ENCODE results near the gene CHST15.

CHST15 gene

GRCh38 chr10:124129471-124129870, 36.1 kb upstream of the CHST15 start:
- TF ChIP-seq, protein P1, sequence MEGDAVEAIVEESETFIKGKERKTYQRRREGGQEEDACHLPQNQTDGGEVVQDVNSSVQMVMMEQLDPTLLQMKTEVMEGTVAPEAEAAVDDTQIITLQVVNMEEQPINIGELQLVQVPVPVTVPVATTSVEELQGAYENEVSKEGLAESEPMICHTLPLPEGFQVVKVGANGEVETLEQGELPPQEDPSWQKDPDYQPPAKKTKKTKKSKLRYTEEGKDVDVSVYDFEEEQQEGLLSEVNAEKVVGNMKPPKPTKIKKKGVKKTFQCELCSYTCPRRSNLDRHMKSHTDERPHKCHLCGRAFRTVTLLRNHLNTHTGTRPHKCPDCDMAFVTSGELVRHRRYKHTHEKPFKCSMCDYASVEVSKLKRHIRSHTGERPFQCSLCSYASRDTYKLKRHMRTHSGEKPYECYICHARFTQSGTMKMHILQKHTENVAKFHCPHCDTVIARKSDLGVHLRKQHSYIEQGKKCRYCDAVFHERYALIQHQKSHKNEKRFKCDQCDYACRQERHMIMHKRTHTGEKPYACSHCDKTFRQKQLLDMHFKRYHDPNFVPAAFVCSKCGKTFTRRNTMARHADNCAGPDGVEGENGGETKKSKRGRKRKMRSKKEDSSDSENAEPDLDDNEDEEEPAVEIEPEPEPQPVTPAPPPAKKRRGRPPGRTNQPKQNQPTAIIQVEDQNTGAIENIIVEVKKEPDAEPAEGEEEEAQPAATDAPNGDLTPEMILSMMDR (IDR thresholded peaks at IDR 0.05; ENCODE audit: insufficient read depth, low read length), result no peak
- TF ChIP-seq REST (IDR thresholded peaks at IDR 0.05; ENCODE audit: insufficient replicate concordance, low read depth) (no peak), POLR2AphosphoS5 (IDR thresholded peaks at IDR 0.05; ENCODE audit: low read depth) (no peak), SPI1 (IDR thresholded peaks at IDR 0.05; ENCODE audit: borderline replicate concordance, low read depth) (no peak)
- DNase-seq (ENCODE audit: low read depth in 1 of 2, low spot score in 1 of 2), result no peak
- Histone ChIP-seq H3K4me3 (replicated peaks; ENCODE audit: insufficient read depth, low read length) (no peak overlapping the region), H3K27me3 (ENCODE audit: insufficient read depth, poor library complexity, severe bottlenecking) (no peaks in the 10 kb centered on the region), H3K27ac (replicated peaks) (no peak overlapping the region)

GRCh38 chr10:124128811-124129145, 35.4 kb upstream of the CHST15 start:
- TF ChIP-seq SPI1 (IDR thresholded peaks at IDR 0.05; ENCODE audit: borderline replicate concordance, low read depth) (no peak), REST (IDR thresholded peaks at IDR 0.05; ENCODE audit: insufficient replicate concordance, low read depth) (no peak), GABPA (IDR thresholded peaks at IDR 0.05; ENCODE audit: low read depth) (no peak), POLR2AphosphoS5 (IDR thresholded peaks at IDR 0.05; ENCODE audit: low read depth) (no peak)
- TF ChIP-seq, protein P1 (IDR thresholded peaks at IDR 0.05; ENCODE audit: insufficient read depth, low read length), result no peak
- no peak overlapping the region for H3K27ac ChIP-seq (replicated peaks)

GRCh38 chr10:124127965-124128810, 34.8 kb upstream of the CHST15 start:
- no peak overlapping the region for H3K4me3 ChIP-seq (replicated peaks; ENCODE audit: insufficient read depth, low read length)
- TF ChIP-seq, protein P1 (IDR thresholded peaks at IDR 0.05; ENCODE audit: insufficient read depth, low read length), result no peak
- no peak for DNase-seq (ENCODE audit: low read depth in 1 of 2, low spot score in 1 of 2)
- no peak overlapping the region for H3K27ac ChIP-seq (replicated peaks)
- H3K27me3 ChIP-seq (ENCODE audit: insufficient read depth, poor library complexity, severe bottlenecking), result no peaks in the 10 kb centered on the region

More at GRCh38 chr10:124128811-124129145, 35.4 kb upstream of the CHST15 start:
- no peak overlapping the region for H3K4me3 ChIP-seq (replicated peaks; ENCODE audit: insufficient read depth, low read length)
- no peaks in the 10 kb centered on the region for H3K27me3 ChIP-seq (ENCODE audit: insufficient read depth, poor library complexity, severe bottlenecking)
- no peak for DNase-seq (ENCODE audit: low read depth in 1 of 2, low spot score in 1 of 2)

DNA sequence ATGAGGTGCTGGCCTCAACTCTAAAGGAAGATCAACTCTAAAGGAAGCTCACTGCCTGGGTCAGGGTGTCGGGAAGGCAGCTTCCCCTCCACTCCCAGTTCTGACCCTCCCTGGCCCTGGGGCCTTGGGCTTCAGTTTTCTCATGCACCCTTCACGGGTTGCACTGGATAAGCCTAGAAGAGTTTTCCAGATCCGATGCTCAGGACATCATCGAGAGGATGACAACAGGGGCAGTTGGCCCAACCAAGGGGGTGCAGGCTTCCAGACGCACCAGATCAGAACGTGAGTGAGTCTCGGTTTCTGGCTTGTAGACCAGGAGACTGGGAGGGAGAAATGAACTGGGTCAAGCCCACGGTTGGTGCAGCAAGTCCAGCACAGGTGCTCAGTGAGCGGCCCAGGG, 34.2 kb upstream of the CHST15 start:
- Histone ChIP-seq H3K4me3 (replicated peaks; ENCODE audit: insufficient read depth, low read length) (no peak overlapping the region), H3K27ac (replicated peaks) (no peak overlapping the region), H3K27me3 (ENCODE audit: insufficient read depth, poor library complexity, severe bottlenecking) (no peaks in the 10 kb centered on the region)
- DNase-seq (ENCODE audit: low read depth in 1 of 2, low spot score in 1 of 2), result no peak
- TF ChIP-seq SPI1 (IDR thresholded peaks at IDR 0.05; ENCODE audit: borderline replicate concordance, low read depth) (no peak), REST (IDR thresholded peaks at IDR 0.05; ENCODE audit: insufficient replicate concordance, low read depth) (no peak), GABPA (IDR thresholded peaks at IDR 0.05; ENCODE audit: low read depth) (no peak)
- TF ChIP-seq, protein P1 (IDR thresholded peaks at IDR 0.05; ENCODE audit: insufficient read depth, low read length), result no peak
